WI38 (cell line): ENCODE results near the gene ETV6.

Experiments
- H3K4me3 ChIP-seq: 2 replicates; pipeline ENCODE4 v1.5.1; 2011; ENCODE audit warnings: low read depth, mild to moderate bottlenecking, control low read depth, low read length
- TF ChIP-seq, protein P1 (sequence below): IDR thresholded peaks from 2 replicates; pipeline ENCODE4 v1.5.1; 2012; ENCODE audit warnings: low read depth, mild to moderate bottlenecking, control low read depth, low read length

The ETV6 gene

DNA sequence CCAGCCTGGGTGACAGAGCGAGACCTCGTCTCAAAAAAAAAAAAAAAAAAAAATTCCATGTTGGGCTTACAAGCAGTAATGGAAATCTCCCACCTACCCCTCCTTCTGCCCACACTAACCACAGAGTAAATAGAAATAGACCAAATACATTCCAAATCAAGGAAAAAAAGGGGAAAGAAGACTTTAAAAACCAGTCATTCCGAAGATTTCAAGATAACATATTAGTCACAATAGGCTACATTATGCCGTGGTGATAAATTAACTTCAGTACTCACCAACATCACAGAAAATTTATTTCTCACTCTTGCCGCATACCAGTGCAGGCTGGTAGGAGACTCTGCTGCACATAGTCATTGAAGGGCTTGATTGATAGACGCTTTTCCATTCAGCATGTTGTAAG, 15.5 kb upstream of the ETV6 start:
- TF ChIP-seq, protein P1, sequence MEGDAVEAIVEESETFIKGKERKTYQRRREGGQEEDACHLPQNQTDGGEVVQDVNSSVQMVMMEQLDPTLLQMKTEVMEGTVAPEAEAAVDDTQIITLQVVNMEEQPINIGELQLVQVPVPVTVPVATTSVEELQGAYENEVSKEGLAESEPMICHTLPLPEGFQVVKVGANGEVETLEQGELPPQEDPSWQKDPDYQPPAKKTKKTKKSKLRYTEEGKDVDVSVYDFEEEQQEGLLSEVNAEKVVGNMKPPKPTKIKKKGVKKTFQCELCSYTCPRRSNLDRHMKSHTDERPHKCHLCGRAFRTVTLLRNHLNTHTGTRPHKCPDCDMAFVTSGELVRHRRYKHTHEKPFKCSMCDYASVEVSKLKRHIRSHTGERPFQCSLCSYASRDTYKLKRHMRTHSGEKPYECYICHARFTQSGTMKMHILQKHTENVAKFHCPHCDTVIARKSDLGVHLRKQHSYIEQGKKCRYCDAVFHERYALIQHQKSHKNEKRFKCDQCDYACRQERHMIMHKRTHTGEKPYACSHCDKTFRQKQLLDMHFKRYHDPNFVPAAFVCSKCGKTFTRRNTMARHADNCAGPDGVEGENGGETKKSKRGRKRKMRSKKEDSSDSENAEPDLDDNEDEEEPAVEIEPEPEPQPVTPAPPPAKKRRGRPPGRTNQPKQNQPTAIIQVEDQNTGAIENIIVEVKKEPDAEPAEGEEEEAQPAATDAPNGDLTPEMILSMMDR, result no peak
- no peak overlapping the region for H3K4me3 ChIP-seq

DNA sequence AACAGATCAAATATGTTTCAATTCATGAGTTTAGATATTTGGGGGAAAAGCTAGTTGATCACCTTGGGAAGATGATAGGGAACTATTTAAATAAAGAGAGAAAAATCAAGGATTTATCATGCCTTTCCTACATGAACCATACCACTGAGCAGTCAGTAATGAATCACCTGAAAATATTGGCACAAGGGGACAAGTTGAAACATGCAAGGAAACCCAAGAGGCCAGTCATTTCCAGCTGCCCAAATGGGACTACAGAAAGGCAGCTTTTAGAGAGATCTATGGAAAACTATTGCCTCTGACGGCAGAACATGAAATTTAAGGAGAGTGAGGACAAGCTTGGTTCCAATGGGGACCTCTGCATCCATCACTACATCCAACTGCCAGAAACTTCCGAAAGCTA, 14.1 kb upstream of the ETV6 start:
- TF ChIP-seq, protein P1, result no peak
- H3K4me3 ChIP-seq, result no peak overlapping the region

DNA sequence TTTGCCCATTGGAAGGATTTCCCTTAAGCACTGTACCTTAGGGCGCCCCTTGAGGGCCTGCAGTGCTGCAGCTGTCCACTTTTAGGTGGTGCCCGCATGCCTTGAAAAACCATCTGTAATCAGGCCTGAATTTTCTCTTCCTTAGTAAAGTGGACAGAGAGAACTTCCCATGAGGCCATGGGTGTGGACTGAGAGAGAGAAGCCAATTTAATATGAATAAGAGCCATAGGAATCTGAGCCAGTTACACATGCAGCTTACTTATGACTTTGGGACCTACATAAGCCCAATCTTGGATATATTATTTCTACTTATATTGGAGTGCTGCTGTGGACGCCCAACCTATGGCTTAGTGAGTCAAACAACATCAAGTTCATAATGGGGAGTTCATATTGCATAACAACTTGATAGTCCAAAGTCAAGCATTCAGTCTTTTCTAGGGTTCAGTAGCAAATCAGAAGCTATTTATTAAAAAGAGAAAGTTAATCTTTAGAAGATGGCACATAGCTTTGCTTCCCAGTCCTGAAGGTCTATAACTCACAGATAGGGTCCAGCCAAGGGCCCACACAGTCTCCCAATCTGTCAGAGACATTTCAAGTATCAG, 11.1 kb upstream of the ETV6 start:
- TF ChIP-seq, protein P1, result no peak

DNA sequence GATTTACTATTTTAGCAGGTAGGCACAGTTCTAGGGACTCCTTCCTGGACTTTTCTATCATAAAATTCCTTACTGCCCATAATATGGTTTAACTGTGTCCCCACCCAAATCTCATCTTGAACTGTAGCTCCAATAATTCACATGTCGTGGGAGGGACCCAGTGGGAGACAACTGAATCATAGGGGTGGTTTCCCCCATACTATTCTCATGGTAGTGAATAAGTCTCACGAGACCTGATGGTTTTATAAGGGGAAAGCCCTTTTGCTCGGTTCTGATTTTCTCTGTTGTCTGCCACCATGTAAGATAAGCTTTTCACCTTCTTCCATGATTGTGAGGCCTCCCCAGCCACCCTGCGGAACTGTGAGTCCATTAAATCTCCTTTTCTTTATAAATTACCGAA, 10.0 kb upstream of the ETV6 start:
- TF ChIP-seq, protein P1, result no peak
- no peak overlapping the region for H3K4me3 ChIP-seq

More for the DNA sequence above, 11.1 kb upstream of the ETV6 start:
- no peak overlapping the region for H3K4me3 ChIP-seq

DNA sequence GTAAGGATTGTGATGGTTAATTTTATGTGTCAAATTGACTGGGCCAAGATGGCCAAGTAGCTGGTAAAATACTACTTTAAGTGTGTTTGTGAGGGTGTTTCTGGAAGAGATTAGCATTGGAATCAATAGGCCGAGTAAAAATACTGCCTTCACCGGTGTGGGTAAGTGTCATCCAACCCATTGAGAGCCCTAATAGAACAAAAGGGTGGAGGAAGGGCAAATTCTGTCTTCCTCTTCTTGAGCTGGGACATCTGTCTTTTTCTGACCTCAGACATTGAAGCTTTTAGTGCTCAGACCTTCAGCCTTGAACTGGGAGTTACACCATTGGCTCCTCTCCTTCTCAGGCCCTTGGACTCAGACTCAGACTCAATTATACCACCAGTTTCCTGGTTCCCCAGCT, 8.0 kb upstream of the ETV6 start:
- TF ChIP-seq, protein P1, result no peak
- H3K4me3 ChIP-seq, result no peak overlapping the region

DNA sequence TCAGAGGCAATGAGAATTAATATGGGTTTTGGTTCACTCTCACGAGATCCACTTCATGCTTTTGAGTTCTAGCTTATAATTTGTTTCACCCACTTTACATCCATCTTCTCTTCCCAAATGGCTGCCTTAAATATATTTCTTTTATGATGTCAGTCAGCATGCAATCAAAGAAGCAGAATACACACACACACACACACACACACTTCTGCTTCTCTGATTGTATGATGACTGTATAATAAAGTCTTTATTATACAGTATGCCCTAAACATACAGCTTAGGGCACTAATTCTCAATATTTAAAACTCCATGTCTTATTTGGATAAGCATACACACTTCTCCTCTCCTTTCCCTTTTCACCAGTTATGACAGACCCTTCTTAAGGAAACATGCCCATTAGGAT, 6.7 kb upstream of the ETV6 start:
- TF ChIP-seq, protein P1, result no peak
- no peak overlapping the region for H3K4me3 ChIP-seq

DNA sequence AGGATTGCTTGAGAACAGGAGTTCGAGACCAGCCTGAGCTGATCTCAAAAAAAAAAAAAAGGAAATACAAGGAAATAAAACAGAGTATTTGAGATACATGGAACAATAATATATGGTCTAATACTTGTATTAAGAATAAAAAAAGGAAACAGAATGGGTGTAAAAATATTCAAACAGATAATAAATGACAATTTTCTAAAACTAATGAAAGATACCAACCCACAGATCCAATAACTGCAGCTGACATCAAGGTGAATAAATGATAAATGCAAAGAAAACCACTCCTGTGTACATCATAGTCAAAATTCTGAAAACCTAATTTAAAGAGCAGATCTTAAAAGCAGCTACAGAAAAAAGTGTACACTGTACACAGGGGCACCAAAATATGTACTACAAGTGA, 4.1 kb upstream of the ETV6 start:
- no peak overlapping the region for H3K4me3 ChIP-seq
- TF ChIP-seq, protein P1, result no peak
